NCI-H2029 treated with DMSO at 0.1 percent for 48 hours (cell line): ENCODE measurements around the gene DUX4.
"Not testable (repeated sequence)": the region's sequence is repeated elsewhere in the genome, so short reads cannot be mapped to it uniquely, and the experiment has no call there.

Source experiments
- DNase-seq: peaks from one replicate; lab custom pipeline; 2025; lab: John Stamatoyannopoulos, UW

The DUX4 gene

GRCh38 chr4:190173428-190173827 is at the start of gene DUX4:
Gene DUX4, plus strand, starts transcription at chr4:190173774. Its CDS starts 0 bp downstream, at chr4:190173774.
- DNase-seq = not testable (repeated sequence)

DNA sequence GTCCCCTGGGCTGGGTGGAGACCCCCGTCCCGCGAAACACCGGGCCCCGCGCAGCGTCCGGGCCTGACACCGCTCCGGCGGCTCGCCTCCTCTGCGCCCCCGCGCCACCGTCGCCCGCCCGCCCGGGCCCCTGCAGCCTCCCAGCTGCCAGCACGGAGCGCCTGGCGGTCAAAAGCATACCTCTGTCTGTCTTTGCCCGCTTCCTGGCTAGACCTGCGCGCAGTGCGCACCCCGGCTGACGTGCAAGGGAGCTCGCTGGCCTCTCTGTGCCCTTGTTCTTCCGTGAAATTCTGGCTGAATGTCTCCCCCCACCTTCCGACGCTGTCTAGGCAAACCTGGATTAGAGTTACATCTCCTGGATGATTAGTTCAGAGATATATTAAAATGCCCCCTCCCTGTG is 1.9 kb downstream of the DUX4 start:
- DNase-seq = not testable (repeated sequence)

DNA sequence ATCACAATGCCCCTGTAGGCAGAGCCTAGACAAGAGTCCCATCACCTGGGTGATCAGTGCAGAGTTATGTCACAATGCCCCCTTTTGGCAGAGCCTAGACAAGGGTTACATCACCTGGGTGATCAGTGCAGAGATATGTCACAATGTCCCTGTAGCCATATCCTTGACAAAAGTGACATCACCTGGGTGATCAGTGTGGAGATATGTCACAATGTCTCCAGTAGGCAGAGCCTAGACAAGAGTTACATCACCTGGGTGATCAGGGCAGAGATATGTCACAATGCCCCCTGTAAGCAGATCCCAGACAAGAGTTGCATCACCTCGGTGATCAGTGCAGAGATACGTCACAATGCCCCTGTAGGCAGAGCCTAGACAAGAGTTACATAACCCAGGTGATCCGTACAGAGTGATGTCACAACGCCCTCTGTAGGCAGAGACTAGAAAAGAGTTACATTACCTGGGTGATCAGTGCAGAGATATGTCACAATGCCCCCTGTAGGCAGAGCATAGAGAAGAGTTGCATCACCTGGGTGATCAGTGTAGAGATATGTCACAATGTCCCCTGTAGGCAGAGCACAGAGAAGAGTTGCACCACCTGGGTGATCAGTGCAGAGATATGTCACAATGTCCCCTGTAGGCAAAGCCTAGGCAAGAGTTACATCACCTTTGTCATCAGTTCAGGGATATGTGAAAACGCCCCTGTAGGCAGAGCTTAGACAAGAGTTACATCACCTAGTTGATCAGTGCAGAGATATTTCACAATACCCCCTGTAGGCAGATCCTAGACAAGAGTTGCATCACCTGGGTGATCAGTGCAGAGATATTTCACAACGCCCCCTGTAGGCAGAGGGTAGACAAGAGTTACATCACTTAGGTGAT is 4.4 kb downstream of the DUX4 start:
- DNase-seq = not testable (repeated sequence)

GRCh38 chr4:190178606-190178990 is 5.0 kb downstream of the DUX4 start:
- DNase-seq = not testable (repeated sequence)

- DNase-seq = not testable (repeated sequence)
These were observed 5.6 kb downstream of the DUX4 start for GRCh38 chr4:190179030-190179739.

DNA sequence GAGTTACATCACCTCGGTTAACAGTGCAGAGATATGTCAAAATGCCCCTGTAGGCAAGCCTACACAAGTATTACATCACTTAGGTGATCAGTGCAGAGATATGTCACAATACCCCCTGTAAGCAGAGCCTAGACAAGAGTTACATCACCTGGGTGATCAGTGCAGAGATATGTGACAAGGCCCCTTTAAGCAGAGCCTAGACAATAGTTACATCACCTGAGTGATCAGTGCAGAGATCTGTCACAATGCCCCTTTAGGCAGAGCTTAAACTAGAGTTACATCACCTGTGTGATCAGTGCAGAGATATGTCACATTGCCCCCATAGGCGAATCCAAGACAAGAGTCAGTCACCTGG is 6.1 kb downstream of the DUX4 start:
- not testable (repeated sequence) for DNase-seq

- not testable (repeated sequence) for DNase-seq
These were observed 7.4 kb downstream of the DUX4 start for GRCh38 chr4:190180947-190181346.

GRCh38 chr4:190181481-190182100 is 8.0 kb downstream of the DUX4 start:
- DNase-seq = not testable (repeated sequence)

- not testable (repeated sequence) for DNase-seq
These were observed 29.9 kb downstream of the DUX4 start for GRCh38 chr4:190203510-190203909.
